GM23338 (cell line): ENCODE results near the gene AHNAK. TPM values are rescaled to one million over a fixed set of nuclear protein-coding genes. Genes with fewer than 3 reads are reported as not detected.

ENCODE experiments used
- ATAC-seq: fragments of 200-7000 bp; cut with Tn5 transposase; 3 replicates; pipeline ENCODE4 v1.9.1; 2020
- DNase-seq: peaks from one replicate; pipeline ENCODE4 v3.0.0-alpha.2; 2015; ENCODE audit warnings: low spot score
- H2AFZ ChIP-seq: fragments of 200-600 bp; sonication (generic); 2 replicates; pipeline ENCODE4 v1.8.0; 2016; ENCODE audit warnings: antibody characterized with exemption, mild to moderate bottlenecking, moderate library complexity
- H3F3A ChIP-seq: fragments of 200-600 bp; sonication (generic); replicated peaks from 2 replicates; pipeline ENCODE4 v1.8.0; 2017; ENCODE audit warnings: antibody characterized with exemption, mixed run types, low read depth
- H3K27ac ChIP-seq: fragments of 200-600 bp; sonication (generic); 2 replicates; pipeline ENCODE4 v1.6.1; 2016; ENCODE audit warnings: low read depth
- H3K27me3 ChIP-seq: fragments of 200-600 bp; sonication (generic); 2 replicates; pipeline ENCODE4 v1.8.0; 2016; ENCODE audit warnings: mild to moderate bottlenecking, mixed run types, moderate library complexity; ENCODE audit not compliant: insufficient read depth
- H3K36me3 ChIP-seq: fragments of 200-600 bp; sonication (generic); 2 replicates; pipeline ENCODE4 v1.8.0; 2016; ENCODE audit warnings: mild to moderate bottlenecking; ENCODE audit not compliant: insufficient read depth
- H3K4me1 ChIP-seq: fragments of 200-600 bp; sonication (generic); 2 replicates; pipeline ENCODE4 v1.8.0; 2016; ENCODE audit warnings: mild to moderate bottlenecking, moderate library complexity; ENCODE audit not compliant: insufficient read depth
- H3K4me2 ChIP-seq: fragments of 200-600 bp; sonication (generic); 2 replicates; pipeline ENCODE4 v1.7.1; 2017; ENCODE audit warnings: mixed run types
- H3K4me3 ChIP-seq: fragments of 200-600 bp; sonication (generic); 2 replicates; pipeline ENCODE4 v1.6.1; 2016; ENCODE audit warnings: mixed run types
- H3K79me2 ChIP-seq: fragments of 200-600 bp; sonication (generic); replicated peaks from 2 replicates; pipeline ENCODE4 v1.8.0; 2017; ENCODE audit warnings: mild to moderate bottlenecking; ENCODE audit not compliant: insufficient read depth
- H3K9me2 ChIP-seq: fragments of 200-600 bp; sonication (generic); 2 replicates; pipeline ENCODE4 v1.8.0; 2017; ENCODE audit not compliant: insufficient read depth
- H4K20me1 ChIP-seq: fragments of 200-600 bp; sonication (generic); replicated peaks from 2 replicates; pipeline ENCODE4 v1.8.0; 2017; ENCODE audit warnings: mild to moderate bottlenecking; ENCODE audit not compliant: insufficient read depth
- H3K27ac Mint-ChIP-seq: 2 replicates; pipeline ENCODE4 v1.8.0; 2020; ENCODE audit warnings: inconsistent platforms, mild to moderate bottlenecking, moderate library complexity, mixed read lengths
- H3K27me3 Mint-ChIP-seq: 3 replicates; pipeline ENCODE4 v1.8.0; 2022; ENCODE audit warnings: low read depth, mild to moderate bottlenecking, moderate library complexity, mixed read lengths, inconsistent platforms; ENCODE audit not compliant: insufficient read depth, poor library complexity
- H3K36me3 Mint-ChIP-seq: 3 replicates; pipeline ENCODE4 v1.8.0; 2021; ENCODE audit warnings: low read depth, mild to moderate bottlenecking, inconsistent platforms, moderate library complexity, mixed read lengths
- H3K4me1 Mint-ChIP-seq: 3 replicates; pipeline ENCODE4 v1.8.0; 2020; ENCODE audit warnings: mild to moderate bottlenecking, inconsistent platforms, mixed read lengths
- H3K4me3 Mint-ChIP-seq: 3 replicates; pipeline ENCODE4 v1.8.0; 2021; ENCODE audit warnings: moderate library complexity, mild to moderate bottlenecking, inconsistent platforms, mixed read lengths
- H3K9me3 Mint-ChIP-seq: 3 replicates; pipeline ENCODE4 v1.8.0; 2020; ENCODE audit warnings: moderate library complexity, mild to moderate bottlenecking, inconsistent platforms, mixed read lengths
- CREB1 ChIP-seq: fragments of 250-450 bp; sonication (Bioruptor Pico); IDR thresholded peaks from 2 replicates; pipeline ENCODE4 v1.5.0; 2020; ENCODE audit warnings: low read depth, mild to moderate bottlenecking, moderate library complexity
- EZH2 ChIP-seq: fragments of 200-600 bp; sonication (generic); IDR thresholded peaks from one replicate; pipeline ENCODE4 v1.8.0; 2017; ENCODE audit warnings: antibody characterized with exemption, mild to moderate bottlenecking, low read depth; ENCODE audit not compliant: unreplicated experiment
- JUNB ChIP-seq: IDR thresholded peaks from one replicate; pipeline ENCODE4 v1.6.1; 2016; ENCODE audit warnings: antibody characterized with exemption; ENCODE audit not compliant: unreplicated experiment
- NANOG ChIP-seq: IDR thresholded peaks from 2 replicates; pipeline ENCODE4 v1.6.1; 2016; ENCODE audit warnings: antibody characterized with exemption, borderline replicate concordance
- POLR2AphosphoS5 ChIP-seq: IDR thresholded peaks from 2 replicates; pipeline ENCODE4 v1.6.1; 2016; ENCODE audit warnings: antibody characterized with exemption, low read depth
- STAT1 ChIP-seq: IDR thresholded peaks from one replicate; pipeline ENCODE4 v1.6.1; 2016; ENCODE audit warnings: antibody characterized with exemption; ENCODE audit not compliant: unreplicated experiment
- ZNF114 ChIP-seq: fragments of 250-450 bp; sonication (Bioruptor Pico); IDR thresholded peaks from 2 replicates; pipeline ENCODE4 v1.5.0; 2020; ENCODE audit warnings: mild to moderate bottlenecking, moderate library complexity
- ZNF331 ChIP-seq: fragments of 250-450 bp; sonication (Bioruptor Pico); IDR thresholded peaks from 2 replicates; pipeline ENCODE4 v1.5.0; 2020; ENCODE audit warnings: low read depth, mild to moderate bottlenecking, moderate library complexity
- polyA plus RNA-seq: library from polyadenylated mRNA; unstranded; fragments of >200 nt; fragmentation: Nextera tagmentation; extraction: Ambion mirVana; gene quantifications from 2 replicates; pipeline ENCODE4 v1.2.1, GENCODE V29; 2016
- total RNA-seq: library from RNA; depleted of rRNA; stranded (reverse); fragments of >200 nt; shearing (Covaris generic); gene quantifications from 2 replicates; pipeline ENCODE4 v1.2.3, GENCODE V29; 2014
- TF ChIP-seq, protein P1 (sequence below), 2 experiments: fragments of 200-600 bp in 1 of 2; sonication (generic) in 1 of 2; conservative IDR thresholded peaks; 2 replicates each; pipeline versions ENCODE4 v1.5.1 to v1.6.1; 2016 to 2017; ENCODE audit warnings: antibody characterized with exemption in 2 of 2, low read depth in 2 of 2, mild to moderate bottlenecking in 2 of 2, moderate library complexity in 1 of 2
- TF ChIP-seq, protein P2 (sequence below): fragments of 250-450 bp; sonication (Bioruptor Pico); IDR thresholded peaks from 2 replicates; pipeline ENCODE4 v1.5.0; 2020; ENCODE audit warnings: mild to moderate bottlenecking, moderate library complexity
- TF ChIP-seq, protein P3 (sequence below): IDR thresholded peaks from 2 replicates; pipeline ENCODE4 v1.6.1; 2016; ENCODE audit warnings: antibody characterized with exemption

The AHNAK gene
- total and polyA plus RNA-seq, 2 experiments from 2014 or later: 0.91 to 2.1 TPM

DNA sequence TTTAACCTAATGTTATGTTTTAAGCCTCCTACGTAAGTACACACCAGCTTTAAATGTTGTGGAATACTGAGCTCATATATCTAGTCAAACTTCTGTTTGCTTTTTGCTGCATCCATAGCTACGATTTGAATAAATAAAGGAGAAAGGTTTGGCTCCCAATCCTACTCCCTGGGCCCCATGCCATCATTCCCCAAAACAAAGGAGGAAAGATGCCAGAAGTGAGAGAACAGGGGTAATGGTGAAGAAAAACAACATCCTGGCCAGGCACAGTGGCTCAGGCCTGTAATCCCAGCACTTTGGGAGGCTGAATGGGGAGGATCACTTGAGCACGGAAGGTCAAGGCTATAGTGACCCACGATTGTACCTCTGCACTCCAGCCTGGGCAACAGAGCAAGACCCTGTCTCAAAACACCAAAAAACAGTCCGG, 101.3 kb downstream of the AHNAK start (continued):
- TF ChIP-seq, protein P1, sequence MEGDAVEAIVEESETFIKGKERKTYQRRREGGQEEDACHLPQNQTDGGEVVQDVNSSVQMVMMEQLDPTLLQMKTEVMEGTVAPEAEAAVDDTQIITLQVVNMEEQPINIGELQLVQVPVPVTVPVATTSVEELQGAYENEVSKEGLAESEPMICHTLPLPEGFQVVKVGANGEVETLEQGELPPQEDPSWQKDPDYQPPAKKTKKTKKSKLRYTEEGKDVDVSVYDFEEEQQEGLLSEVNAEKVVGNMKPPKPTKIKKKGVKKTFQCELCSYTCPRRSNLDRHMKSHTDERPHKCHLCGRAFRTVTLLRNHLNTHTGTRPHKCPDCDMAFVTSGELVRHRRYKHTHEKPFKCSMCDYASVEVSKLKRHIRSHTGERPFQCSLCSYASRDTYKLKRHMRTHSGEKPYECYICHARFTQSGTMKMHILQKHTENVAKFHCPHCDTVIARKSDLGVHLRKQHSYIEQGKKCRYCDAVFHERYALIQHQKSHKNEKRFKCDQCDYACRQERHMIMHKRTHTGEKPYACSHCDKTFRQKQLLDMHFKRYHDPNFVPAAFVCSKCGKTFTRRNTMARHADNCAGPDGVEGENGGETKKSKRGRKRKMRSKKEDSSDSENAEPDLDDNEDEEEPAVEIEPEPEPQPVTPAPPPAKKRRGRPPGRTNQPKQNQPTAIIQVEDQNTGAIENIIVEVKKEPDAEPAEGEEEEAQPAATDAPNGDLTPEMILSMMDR (conservative IDR thresholded peaks at IDR 0.05; ENCODE audit: low read depth in 2 of 2): no peak

DNA sequence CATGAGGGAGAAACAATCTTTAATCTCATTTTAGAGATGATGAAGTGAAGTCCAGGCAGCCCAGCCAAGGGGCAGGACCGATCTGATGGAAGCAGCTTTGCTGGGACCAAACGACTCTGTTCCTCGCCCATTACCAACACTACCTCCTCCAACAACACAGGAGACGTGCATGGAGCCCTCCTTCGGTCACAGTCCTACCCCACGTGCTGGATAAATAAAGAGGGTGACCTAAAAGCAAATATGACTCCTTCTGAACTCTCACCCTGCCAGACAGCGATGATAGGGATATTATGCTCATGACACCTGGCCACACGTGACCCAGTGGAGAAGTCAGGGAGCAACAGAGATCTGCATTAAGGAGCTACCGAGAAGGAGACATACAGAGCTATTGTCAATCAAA, 101.8 kb downstream of the AHNAK start:
- H3K9me2 ChIP-seq: no peaks in the 10 kb centered on the region; the same call in 1 of the 2 replicates
- Mint-ChIP-seq H3K36me3 (no peaks in the 10 kb centered on the region), H3K9me3 (no peaks in the 10 kb centered on the region), H3K27me3 (peaks cover 3% of the 10 kb centered on the region), H3K4me3 (no peak overlapping the region), H3K4me1 (peaks cover 2% of the 10 kb centered on the region; the same call in 1 of the 3 replicates), H3K27ac (no peak overlapping the region)
- no peaks in the 10 kb centered on the region for H3K36me3 ChIP-seq
- no peaks in the 10 kb centered on the region for H4K20me1 ChIP-seq
- no peak overlapping the region for H3K4me2 ChIP-seq
- no peak for DNase-seq
- H3K27ac ChIP-seq: no peak overlapping the region
- H3K4me3 ChIP-seq: no peak overlapping the region
- no peaks in the 10 kb centered on the region for H3K27me3 ChIP-seq
- no peak for ATAC-seq
- H3K4me1 ChIP-seq: no peaks in the 10 kb centered on the region
- no peaks in the 10 kb centered on the region for H3K79me2 ChIP-seq
- H3F3A ChIP-seq: no peaks in the 10 kb centered on the region
- TF ChIP-seq POLR2AphosphoS5: no peak
- no peak for TF ChIP-seq NANOG
- no peak for TF ChIP-seq JUNB
- TF ChIP-seq, protein P1 (conservative IDR thresholded peaks at IDR 0.05; ENCODE audit: low read depth in 2 of 2): no peak
- TF ChIP-seq, protein P2, sequence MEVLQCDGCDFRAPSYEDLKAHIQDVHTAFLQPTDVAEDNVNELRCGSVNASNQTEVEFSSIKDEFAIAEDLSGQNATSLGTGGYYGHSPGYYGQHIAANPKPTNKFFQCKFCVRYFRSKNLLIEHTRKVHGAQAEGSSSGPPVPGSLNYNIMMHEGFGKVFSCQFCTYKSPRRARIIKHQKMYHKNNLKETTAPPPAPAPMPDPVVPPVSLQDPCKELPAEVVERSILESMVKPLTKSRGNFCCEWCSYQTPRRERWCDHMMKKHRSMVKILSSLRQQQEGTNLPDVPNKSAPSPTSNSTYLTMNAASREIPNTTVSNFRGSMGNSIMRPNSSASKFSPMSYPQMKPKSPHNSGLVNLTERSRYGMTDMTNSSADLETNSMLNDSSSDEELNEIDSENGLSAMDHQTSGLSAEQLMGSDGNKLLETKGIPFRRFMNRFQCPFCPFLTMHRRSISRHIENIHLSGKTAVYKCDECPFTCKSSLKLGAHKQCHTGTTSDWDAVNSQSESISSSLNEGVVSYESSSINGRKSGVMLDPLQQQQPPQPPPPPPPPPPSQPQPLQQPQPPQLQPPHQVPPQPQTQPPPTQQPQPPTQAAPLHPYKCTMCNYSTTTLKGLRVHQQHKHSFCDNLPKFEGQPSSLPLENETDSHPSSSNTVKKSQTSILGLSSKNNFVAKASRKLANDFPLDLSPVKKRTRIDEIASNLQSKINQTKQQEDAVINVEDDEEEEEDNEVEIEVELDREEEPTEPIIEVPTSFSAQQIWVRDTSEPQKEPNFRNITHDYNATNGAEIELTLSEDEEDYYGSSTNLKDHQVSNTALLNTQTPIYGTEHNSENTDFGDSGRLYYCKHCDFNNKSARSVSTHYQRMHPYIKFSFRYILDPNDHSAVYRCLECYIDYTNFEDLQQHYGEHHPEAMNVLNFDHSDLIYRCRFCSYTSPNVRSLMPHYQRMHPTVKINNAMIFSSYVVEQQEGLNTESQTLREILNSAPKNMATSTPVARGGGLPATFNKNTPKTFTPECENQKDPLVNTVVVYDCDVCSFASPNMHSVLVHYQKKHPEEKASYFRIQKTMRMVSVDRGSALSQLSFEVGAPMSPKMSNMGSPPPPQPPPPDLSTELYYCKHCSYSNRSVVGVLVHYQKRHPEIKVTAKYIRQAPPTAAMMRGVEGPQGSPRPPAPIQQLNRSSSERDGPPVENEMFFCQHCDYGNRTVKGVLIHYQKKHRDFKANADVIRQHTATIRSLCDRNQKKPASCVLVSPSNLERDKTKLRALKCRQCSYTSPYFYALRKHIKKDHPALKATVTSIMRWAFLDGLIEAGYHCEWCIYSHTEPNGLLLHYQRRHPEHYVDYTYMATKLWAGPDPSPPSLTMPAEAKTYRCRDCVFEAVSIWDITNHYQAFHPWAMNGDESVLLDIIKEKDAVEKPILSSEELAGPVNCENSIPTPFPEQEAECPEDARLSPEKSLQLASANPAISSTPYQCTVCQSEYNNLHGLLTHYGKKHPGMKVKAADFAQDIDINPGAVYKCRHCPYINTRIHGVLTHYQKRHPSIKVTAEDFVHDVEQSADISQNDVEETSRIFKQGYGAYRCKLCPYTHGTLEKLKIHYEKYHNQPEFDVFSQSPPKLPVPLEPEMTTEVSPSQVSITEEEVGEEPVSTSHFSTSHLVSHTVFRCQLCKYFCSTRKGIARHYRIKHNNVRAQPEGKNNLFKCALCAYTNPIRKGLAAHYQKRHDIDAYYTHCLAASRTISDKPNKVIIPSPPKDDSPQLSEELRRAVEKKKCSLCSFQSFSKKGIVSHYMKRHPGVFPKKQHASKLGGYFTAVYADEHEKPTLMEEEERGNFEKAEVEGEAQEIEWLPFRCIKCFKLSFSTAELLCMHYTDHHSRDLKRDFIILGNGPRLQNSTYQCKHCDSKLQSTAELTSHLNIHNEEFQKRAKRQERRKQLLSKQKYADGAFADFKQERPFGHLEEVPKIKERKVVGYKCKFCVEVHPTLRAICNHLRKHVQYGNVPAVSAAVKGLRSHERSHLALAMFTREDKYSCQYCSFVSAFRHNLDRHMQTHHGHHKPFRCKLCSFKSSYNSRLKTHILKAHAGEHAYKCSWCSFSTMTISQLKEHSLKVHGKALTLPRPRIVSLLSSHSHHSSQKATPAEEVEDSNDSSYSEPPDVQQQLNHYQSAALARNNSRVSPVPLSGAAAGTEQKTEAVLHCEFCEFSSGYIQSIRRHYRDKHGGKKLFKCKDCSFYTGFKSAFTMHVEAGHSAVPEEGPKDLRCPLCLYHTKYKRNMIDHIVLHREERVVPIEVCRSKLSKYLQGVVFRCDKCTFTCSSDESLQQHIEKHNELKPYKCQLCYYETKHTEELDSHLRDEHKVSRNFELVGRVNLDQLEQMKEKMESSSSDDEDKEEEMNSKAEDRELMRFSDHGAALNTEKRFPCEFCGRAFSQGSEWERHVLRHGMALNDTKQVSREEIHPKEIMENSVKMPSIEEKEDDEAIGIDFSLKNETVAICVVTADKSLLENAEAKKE (CRISPR knock-in tag): no peak
- TF ChIP-seq EZH2: no peak
- TF ChIP-seq CREB1 (CRISPR knock-in tag): no peak
- no peak for TF ChIP-seq ZNF331 (CRISPR knock-in tag)
- TF ChIP-seq STAT1: no peak
- TF ChIP-seq, protein P3, sequence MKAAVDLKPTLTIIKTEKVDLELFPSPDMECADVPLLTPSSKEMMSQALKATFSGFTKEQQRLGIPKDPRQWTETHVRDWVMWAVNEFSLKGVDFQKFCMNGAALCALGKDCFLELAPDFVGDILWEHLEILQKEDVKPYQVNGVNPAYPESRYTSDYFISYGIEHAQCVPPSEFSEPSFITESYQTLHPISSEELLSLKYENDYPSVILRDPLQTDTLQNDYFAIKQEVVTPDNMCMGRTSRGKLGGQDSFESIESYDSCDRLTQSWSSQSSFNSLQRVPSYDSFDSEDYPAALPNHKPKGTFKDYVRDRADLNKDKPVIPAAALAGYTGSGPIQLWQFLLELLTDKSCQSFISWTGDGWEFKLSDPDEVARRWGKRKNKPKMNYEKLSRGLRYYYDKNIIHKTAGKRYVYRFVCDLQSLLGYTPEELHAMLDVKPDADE: no peak
- TF ChIP-seq ZNF114 (CRISPR knock-in tag): no peak
- no peak overlapping the region for H2AFZ ChIP-seq
